HG02970 (cell line): Measurements from ENCODE around the gene ZSCAN5A.
"Not testable (repeated sequence)": the region's sequence is repeated elsewhere in the genome, so short reads cannot be mapped to it uniquely, and the experiment has no call there.

Experiments
- ATAC-seq: cut with Tn5 transposase; IDR thresholded peaks from one replicate; pipeline ENCODE4 v1.9.1; 2021; ENCODE audit warnings: mild to moderate bottlenecking, moderate library complexity, moderate number of reproducible peaks; ENCODE audit not compliant: unreplicated experiment, low FRiP score

ZSCAN5A gene

GRCh38 chr19:56217039-56217949 lies 97.3 kb downstream of the ZSCAN5A start:
- no peak for ATAC-seq

DNA sequence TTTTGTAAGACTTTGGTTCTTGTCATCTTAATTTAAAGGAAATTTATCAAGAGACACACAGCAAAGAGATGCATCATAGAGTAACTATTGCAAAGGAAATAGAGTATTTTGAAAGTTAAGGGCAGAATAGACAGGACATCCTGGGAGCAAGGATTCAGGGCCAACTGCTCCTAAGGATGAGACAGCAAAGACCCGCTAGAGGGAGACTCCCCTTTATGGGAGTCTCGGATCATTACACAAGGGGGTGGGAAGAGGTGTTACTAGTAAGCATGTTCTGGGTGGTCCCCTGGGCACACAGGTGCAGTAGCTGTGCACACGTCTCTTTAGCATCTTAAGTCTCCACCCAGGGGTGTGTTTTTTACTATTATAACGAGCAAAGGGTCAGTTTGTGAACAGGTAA lies 102.9 kb downstream of the ZSCAN5A start:
- no peak for ATAC-seq

GRCh38 chr19:56210036-56210435 lies 104.6 kb downstream of the ZSCAN5A start:
- not testable (repeated sequence) for ATAC-seq

DNA sequence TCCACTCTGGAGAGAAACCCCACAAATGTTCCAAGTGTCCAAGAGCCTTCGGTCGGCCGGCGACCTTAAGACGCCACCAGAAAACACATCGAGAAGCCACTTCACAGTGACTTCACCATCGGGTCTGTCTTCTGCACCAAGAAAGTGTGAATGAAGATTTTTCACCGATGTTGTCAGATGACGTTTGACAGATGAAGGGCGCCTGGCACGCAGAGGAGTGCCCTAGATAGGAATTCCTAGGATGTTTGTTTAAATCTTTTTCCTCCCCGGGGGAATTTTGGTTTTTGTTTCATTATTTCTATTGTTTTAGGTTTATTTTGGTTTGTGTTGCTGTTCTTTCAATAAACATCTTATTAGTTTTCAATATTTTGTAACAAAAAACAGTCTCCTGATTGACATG lies 105.5 kb downstream of the ZSCAN5A start:
- no peak for ATAC-seq

DNA sequence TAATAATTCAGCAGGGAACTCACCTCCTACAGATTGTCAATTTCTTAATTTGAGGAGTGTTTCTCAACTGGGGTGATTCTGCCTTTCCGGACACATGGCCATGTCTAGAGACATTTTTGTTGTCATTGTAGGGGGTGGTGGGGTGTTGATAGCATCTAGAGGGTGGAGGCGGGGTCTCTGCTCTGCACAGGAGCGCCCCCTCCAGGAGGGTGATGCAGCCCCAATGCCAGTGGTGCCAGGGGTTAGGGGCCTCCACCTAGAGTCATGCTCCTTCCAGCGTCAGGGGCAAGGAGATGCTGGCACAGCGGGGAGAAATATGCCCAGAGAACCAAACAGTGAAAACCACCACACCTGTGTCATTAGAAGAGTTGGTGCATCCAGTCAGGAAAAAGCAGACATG lies 107.1 kb downstream of the ZSCAN5A start:
- not testable (repeated sequence) for ATAC-seq

DNA sequence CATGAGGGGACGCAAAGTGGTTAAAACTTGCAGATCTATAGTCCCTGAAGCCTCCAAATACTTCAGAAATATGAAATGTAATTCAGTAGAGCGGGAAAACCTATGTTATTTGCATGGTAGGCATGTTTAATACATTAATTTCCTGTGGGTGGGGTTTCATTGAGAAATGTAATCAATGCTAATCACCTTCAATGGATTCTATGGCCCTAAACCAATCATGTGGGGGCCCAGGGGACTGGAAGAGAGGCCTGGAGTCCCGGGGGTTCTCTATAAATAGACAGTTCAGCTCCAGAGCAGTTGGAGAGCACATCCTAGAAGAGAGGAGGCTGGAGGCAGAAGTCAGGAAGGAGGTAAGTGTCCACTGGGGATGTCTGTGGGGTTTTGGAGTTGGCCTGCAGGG lies 112.7 kb downstream of the ZSCAN5A start, which contains the start of gene ZSCAN5C:
ZSCAN5C (plus strand) TSS at position 301 of the 400 bp plus-strand sequence. CDS start 3,641 bp downstream, outside the sequence.
- ATAC-seq: no peak

DNA sequence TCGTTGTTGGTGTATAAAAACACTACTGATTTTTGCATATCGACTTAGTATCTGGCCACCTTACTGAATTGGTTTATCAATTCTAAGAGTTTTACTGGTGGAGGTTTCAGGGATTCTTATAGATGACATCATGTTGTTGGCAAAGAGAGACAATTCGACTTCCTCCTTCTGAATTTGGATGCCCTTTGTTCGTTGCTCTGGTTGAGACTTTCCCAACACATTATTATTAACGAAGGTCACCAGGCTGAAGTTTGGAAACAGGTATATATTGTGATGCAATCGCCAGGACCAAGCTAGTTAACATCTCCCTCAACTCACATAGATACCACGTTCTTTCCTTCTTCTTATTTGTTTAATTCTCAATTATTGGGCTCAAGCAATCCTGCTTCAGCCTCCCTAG lies 115.0 kb downstream of the ZSCAN5A start:
- no peak for ATAC-seq

DNA sequence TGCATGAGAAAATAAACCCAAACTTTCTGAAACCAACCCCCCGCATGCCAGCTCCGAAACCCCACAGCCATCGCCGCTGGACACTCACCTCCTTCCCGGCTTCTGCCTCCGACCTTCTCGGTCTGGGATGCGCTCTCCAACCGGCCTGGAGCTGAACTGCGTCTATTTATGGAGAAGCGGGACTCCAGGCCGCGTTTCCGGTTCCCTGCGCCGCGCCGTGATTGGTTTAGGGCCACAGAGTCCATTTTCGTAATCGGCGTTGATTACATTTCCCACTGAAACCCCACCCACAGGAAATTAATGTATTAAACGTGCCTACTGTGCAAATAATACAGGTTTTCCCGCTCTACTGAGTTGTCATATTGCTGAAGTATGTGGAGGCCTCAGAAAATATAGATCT lies 117.0 kb downstream of the ZSCAN5A start, which contains the start of gene ZSCAN5B:
ZSCAN5B (minus strand) TSS at position 138 of the 400 bp plus-strand sequence. CDS start 4,731 bp downstream, outside the sequence.
- not testable (repeated sequence) for ATAC-seq

DNA sequence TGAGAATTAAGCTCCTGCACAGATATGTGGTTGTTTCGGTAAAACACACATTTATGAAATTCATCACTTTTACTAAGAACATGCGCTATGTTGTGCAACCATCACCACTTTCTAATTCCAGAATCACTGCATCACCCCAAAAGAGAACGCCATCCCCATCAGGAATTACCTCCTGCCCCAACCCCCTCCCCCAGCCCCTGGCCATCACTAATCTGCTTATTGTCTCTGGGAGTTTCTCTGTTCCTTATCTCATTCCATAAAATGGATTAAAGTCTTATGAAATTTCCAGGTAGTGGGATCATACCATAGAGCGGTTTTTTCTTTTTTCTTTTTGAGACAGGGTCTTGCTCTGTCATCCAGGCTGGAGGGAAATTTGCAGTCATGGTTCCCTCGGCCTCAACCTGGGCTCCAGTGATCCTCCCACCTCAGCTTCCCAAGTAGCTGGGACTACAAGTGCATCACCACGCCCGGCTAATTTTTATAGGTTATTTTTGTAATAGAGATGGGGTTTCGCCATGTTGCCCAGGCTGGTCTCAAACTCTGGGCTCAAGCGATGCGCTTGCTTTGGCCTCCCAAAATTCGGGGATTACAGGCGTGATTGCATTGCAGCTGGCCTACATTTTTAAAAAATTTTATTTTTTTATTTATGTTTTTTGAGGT lies 120.5 kb downstream of the ZSCAN5A start:
- ATAC-seq: no peak

DNA sequence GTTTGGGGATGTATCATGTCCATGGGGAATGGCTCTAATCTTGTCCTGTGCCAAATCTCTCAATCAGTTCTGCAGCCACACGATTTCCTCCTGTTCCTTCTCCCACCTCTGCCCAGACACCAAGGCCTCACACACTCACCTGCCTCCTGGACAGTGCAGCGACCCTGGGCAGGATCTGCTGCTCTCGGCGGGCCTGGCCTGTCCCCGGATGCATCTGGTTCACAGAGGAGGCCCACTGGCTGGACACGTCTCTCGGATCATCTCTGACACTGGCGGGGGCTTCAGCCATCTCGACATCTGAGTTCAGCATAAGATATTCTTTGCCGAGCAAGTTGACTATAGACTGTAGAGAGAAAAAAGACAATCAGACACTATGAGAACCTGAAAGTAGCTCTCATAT lies 122.9 kb downstream of the ZSCAN5A start:
- ATAC-seq: no peak

DNA sequence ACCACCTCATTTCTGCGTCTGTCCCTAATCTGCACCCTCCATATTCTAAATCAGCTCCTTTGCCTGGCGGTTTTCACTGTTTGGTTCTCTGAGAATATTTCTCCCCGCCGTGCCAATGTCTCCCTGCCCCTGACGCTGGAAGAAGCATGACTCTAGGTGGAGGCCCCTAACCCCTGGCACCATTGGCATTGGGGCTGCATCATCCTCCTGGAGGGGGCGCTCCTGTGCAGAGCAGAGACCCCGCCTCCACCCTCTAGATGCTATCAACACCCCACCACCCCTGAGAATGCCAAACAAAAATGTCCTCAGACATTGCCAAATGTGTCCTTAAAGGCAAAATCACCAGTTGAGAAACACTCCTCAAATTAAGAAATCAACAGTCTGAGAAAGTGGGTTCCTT lies 123.5 kb downstream of the ZSCAN5A start:
- ATAC-seq: no peak

- no peak for ATAC-seq
Measured at GRCh38 chr19:56189785-56190184, 124.9 kb downstream of the ZSCAN5A start.

DNA sequence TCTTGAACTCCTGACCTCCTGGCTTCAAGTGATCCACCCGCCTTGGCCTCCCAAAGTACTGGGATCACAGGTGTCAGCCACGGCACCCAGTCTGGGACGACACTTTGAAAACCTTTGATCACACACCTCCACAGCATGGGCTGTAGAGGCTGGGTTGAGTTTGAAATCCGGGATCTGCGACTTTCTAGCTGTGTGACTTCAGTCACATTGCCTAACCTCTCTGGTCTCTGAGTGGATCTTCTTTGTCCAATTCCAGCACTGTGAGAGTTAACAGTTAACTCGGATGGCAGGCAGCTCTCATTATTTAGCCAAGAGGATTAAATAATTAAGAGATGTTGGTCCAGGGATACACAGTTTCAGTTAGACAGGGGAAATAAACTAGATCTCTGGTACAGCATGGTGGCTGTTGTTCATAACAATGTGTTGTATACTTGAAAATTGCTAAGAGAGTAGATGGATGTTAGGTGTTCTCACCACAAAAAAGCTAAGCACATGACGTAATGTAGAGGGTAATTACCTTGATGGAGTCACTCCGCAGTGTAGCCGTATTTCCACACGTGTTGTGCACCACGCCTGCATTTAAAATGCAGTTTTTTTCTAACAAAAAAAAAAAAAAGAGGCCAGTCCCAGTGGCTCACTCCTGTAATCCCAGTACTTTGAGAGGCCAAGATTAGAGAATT lies 136.9 kb downstream of the ZSCAN5A start:
- ATAC-seq: no peak

DNA sequence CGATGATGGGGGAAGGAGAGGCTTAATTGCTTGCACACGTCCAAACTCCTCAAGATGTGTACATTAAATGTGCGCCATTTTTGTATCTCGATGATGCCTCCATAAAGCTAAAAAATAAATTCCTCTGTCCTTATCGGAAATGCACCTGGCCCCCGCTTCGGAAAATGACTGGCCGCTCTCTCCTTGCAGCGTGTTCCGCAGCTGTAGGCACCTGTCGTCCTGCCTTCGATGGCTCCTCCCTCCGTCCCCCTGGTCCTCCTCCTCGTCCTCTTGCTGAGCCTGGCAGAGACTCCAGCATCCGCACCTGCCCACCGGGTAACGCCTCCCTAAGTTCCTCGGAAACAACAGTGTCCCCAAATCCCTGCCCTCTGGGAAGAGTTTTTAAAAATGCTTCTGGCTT lies 137.8 kb downstream of the ZSCAN5A start:
- ATAC-seq: no peak

DNA sequence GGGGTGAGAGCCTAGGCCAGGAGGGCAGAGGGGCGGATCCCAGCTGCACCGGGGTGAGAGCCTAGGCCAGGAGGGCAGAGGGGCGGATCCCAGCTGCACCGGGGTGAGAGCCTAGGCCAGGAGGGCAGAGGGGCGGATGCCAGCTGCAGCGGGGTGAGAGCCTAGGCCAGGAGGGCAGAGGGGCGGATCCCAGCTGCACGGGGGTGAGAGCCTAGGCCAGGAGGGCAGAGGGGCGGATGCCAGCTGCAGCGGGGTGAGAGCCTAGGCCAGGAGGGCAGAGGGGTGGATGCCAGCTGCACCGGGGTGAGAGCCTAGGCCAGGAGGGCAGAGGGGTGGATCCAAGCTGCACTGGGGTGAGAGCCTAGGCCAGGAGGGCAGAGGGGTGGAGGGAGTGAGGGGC lies 138.3 kb downstream of the ZSCAN5A start:
- not testable (repeated sequence) for ATAC-seq

- ATAC-seq: not testable (repeated sequence)
Measured at GRCh38 chr19:56175861-56176307, 138.8 kb downstream of the ZSCAN5A start, which contains the start of gene GALP. GALP (plus strand) TSS chr19:56176008; CDS start chr19:56177109, 1,101 bp downstream.

DNA sequence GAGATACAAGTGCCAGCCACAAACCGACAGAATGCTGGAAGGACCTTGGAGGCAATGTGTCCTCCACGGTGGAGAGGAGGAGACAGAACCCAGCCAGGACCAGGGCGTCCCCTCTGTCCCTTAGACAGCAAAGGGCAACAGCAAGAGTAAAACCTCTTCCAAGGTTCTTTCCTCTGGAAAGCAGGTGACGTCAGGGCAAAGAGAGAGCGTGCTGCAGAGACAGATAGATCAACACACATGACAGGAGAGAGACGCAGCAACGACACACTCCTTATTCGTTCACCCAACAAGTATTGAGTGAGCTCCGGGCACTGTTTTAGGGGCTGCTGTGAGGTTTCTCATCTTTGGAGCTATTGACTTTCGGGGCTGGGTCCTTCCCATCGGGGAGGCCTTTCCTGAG lies 140.1 kb downstream of the ZSCAN5A start:
- ATAC-seq: no peak

DNA sequence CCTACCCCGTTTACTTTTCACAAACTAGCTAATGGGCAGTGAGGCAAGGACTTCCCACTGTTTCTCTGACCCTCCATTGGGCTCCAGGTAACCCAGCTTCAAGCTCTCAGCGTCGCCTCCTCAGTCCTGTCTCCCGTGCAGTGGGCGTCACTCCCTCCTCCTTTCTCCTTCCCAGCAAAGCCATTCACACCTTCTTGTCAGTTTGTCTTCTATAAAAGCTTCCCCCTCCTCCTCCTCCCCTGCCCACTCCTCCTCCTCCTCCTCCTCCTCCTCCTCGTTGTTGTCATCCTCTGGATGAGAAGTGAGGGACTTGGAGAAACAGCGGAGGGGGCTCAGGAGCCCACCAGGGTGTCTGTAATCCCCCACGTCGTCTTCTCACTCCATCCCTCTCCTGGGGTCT lies 140.6 kb downstream of the ZSCAN5A start:
- no peak for ATAC-seq
